HuH-7.5 (cell line): ENCODE results near the gene SETX.

ENCODE experiments used
- DNase-seq: peaks from one replicate; pipeline ENCODE4 v3.0.0; 2011; ENCODE audit warnings: low spot score

The SETX gene

GRCh38 chr9:132214027-132214622 lies 140.7 kb downstream of the SETX start:
- DNase-seq, result peak; percentile 38

GRCh38 chr9:132211570-132211969 lies 143.2 kb downstream of the SETX start:
- DNase-seq, result no peak
